Measurements from ENCODE around the gene DCLRE1C. TPM values are rescaled to one million over a fixed set of nuclear protein-coding genes. Genes with fewer than 3 reads are reported as not detected.

The DCLRE1C gene
- polyA plus RNA-seq, 3 donors = 13.5 to 14.6 (median 14.3) TPM

Other genes starting within 250 kb of the DCLRE1C start
- 100 to 1,000 TPM; 108 to 120 (median 112) TPM for gene FAM107B, start 179.2 kb downstream of the DCLRE1C start, polyA plus RNA-seq (ENCODE audit: insufficient read length in 3 of 3)
- gene CDNF, start 116.1 kb downstream of the DCLRE1C start, polyA plus RNA-seq (ENCODE audit: insufficient read length in 3 of 3) = 1 to 10 TPM; 2.6 to 2.8 (median 2.7) TPM
- gene HSPA14, start 115.8 kb downstream of the DCLRE1C start, polyA plus RNA-seq (ENCODE audit: insufficient read length in 3 of 3) = 10 to 100 TPM; 19.4 to 22.2 (median 20.2) TPM
- gene MSANTD7, start 115.8 kb downstream of the DCLRE1C start, polyA plus RNA-seq (ENCODE audit: insufficient read length in 3 of 3) = 10 to 100 TPM; 16.0 to 16.9 (median 16.2) TPM
- 10 to 100 TPM; 21.0 to 23.1 (median 22.9) TPM for gene SUV39H2, start 75.2 kb downstream of the DCLRE1C start, polyA plus RNA-seq (ENCODE audit: insufficient read length in 3 of 3)
- gene MEIG1, start 5.3 kb upstream of the DCLRE1C start, polyA plus RNA-seq (ENCODE audit: insufficient read length in 3 of 3) = 1 to 10 TPM; 1.1 to 1.4 (median 1.3) TPM
- gene OLAH, start 89.8 kb upstream of the DCLRE1C start, polyA plus RNA-seq (ENCODE audit: insufficient read length in 3 of 3) = under 1 TPM; 0.50 to 0.83 (median 0.80) TPM
- gene ACBD7, start 134.7 kb upstream of the DCLRE1C start, polyA plus RNA-seq (ENCODE audit: insufficient read length in 3 of 3) = 1 to 10 TPM; 5.8 to 7.4 (median 7.1) TPM
- 10 to 100 TPM; 28.8 to 30.3 (median 30.1) TPM for gene RPP38, start 143.3 kb upstream of the DCLRE1C start, polyA plus RNA-seq (ENCODE audit: insufficient read length in 3 of 3)
- gene NMT2, start 214.6 kb upstream of the DCLRE1C start, polyA plus RNA-seq (ENCODE audit: insufficient read length in 3 of 3) = 10 to 100 TPM; 32.2 to 34.7 (median 33.7) TPM